Caco-2 (cell line): ENCODE data around the gene PPIP5K1. TPM values are rescaled to one million over a fixed set of nuclear protein-coding genes. Genes with fewer than 3 reads are reported as not detected.
A peak's percentile ranks its signal among the peaks of the same experiment; 100 is the strongest.
"Not testable (repeated sequence)": the region's sequence is repeated elsewhere in the genome, so short reads cannot be mapped to it uniquely, and the experiment has no call there.

Source experiments
- Bru-seq: library from RNA; stranded (reverse); fragments of 400-500 nt; gene quantifications from one replicate; lab custom pipeline; 2021; lab: Mats Ljungman, UMichigan
- BruChase-seq, 2 experiments: library from RNA; stranded (reverse); fragments of 400-500 nt; gene quantifications; one replicate each; lab custom pipeline; 2021; lab: Mats Ljungman, UMichigan
- BruUV-seq: library from RNA; stranded (reverse); fragments of 400-500 nt; replicated peaks from 2 replicates; lab custom pipeline; 2021; lab: Mats Ljungman, UMichigan
- CTCF ChIA-PET: fragments of 300-600 bp; sonication (Branson Sonifier 250); formaldehyde crosslinking; loops from one replicate; lab custom pipeline; 2022; ENCODE audit warnings: antibody characterized with exemption; lab: Charles Lee
- POLR2A ChIA-PET: fragments of 300-600 bp; sonication (Branson Sonifier 250); formaldehyde crosslinking; loops from one replicate; lab custom pipeline; 2022; ENCODE audit warnings: antibody characterized with exemption; lab: Charles Lee
- DNase-seq, 2 experiments: peaks; one replicate each; pipeline versions ENCODE4 v3.0.0 to v3.0.0-alpha.2; 2020 to 2022
- H3K27me3 ChIP-seq: replicated peaks from 2 replicates; pipeline ENCODE4 v1.6.0; 2011; ENCODE audit warnings: low read length; ENCODE audit not compliant: control insufficient read depth, insufficient read depth
- H3K36me3 ChIP-seq: 2 replicates; pipeline ENCODE4 v1.5.1; 2011; ENCODE audit warnings: low read length; ENCODE audit not compliant: control insufficient read depth, insufficient read depth
- H3K4me1 ChIP-seq: fragments of 250-450 bp; sonication (Bioruptor Pico); 2 replicates; pipeline ENCODE4 v1.5.1; 2020; ENCODE audit warnings: mild to moderate bottlenecking
- H3K4me3 ChIP-seq: 2 replicates; pipeline ENCODE4 v1.5.1; 2011; ENCODE audit warnings: low read depth, mild to moderate bottlenecking, control low read depth, low read length
- H3K9me3 ChIP-seq: fragments of 250-450 bp; sonication (Bioruptor Pico); 2 replicates; pipeline ENCODE4 v1.5.1; 2020; ENCODE audit warnings: mild to moderate bottlenecking, moderate library complexity
- H3K27ac Mint-ChIP-seq: one replicate; pipeline ENCODE4 v1.8.0; 2022; ENCODE audit warnings: mixed read lengths; ENCODE audit not compliant: unreplicated experiment
- H3K27me3 Mint-ChIP-seq: one replicate; pipeline ENCODE4 v1.8.0; 2022; ENCODE audit warnings: mixed read lengths; ENCODE audit not compliant: insufficient read depth, unreplicated experiment
- H3K36me3 Mint-ChIP-seq: one replicate; pipeline ENCODE4 v1.8.0; 2022; ENCODE audit warnings: mild to moderate bottlenecking, mixed read lengths; ENCODE audit not compliant: insufficient read depth, unreplicated experiment
- H3K4me1 Mint-ChIP-seq: one replicate; pipeline ENCODE4 v1.8.0; 2022; ENCODE audit warnings: low read depth, mixed read lengths; ENCODE audit not compliant: unreplicated experiment
- H3K4me3 Mint-ChIP-seq: one replicate; pipeline ENCODE4 v1.8.0; 2022; ENCODE audit warnings: mild to moderate bottlenecking, moderate library complexity, mixed read lengths; ENCODE audit not compliant: unreplicated experiment
- H3K9me3 Mint-ChIP-seq: one replicate; pipeline ENCODE4 v1.8.0; 2022; ENCODE audit warnings: mixed read lengths; ENCODE audit not compliant: unreplicated experiment
- intact Hi-C: fragments of 100-400 bp; cut with micrococcal nuclease; formaldehyde crosslinking; loops from one replicate; pipeline ENCODE4 v1.10.0; 2022; ENCODE audit not compliant: unreplicated experiment
- long read RNA-seq: library from polyadenylated mRNA; stranded (forward); transcript quantifications from one replicate; pipeline ENCODE4 v2.0.0, GENCODE V29; 2022
- total RNA-seq: library from RNA; stranded (reverse); gene quantifications from 2 replicates; pipeline ENCODE4 v1.2.3, GENCODE V29; 2022
- TF ChIP-seq, protein P1 (sequence below), 2 experiments: fragments of 200-600 bp in 1 of 2; IDR thresholded peaks; 1 replicate in 1 of 2; 2 replicates in 1 of 2; pipeline versions ENCODE4 v1.5.1 to v1.8.0; 2011 to 2022; ENCODE audit warnings: antibody characterized with exemption in 1 of 2, control low read depth in 1 of 2, inconsistent platforms in 1 of 2, low read depth in 1 of 2, low read length in 1 of 2, mild to moderate bottlenecking in 1 of 2, moderate library complexity in 1 of 2; ENCODE audit not compliant: insufficient read depth in 1 of 2, severe bottlenecking in 1 of 2, unreplicated experiment in 1 of 2

The PPIP5K1 gene
- total RNA-seq = 36.3 and 38.9 TPM in 2 replicates
- Bru-seq, nascent RNA = percentile 40 among the genes with signal in this experiment
- percentile 44 among the genes with signal in this experiment for BruChase-seq, experiment 1, labeled RNA remaining after a 2-hour chase
- BruChase-seq, experiment 2, labeled RNA remaining after a 6-hour chase = percentile 47 among the genes with signal in this experiment
- long read RNA-seq, partial matches to known transcripts = 1 of 5 reads
- long read RNA-seq, other reads (novel, unspliced or antisense) = 4 of 5 reads

DNA sequence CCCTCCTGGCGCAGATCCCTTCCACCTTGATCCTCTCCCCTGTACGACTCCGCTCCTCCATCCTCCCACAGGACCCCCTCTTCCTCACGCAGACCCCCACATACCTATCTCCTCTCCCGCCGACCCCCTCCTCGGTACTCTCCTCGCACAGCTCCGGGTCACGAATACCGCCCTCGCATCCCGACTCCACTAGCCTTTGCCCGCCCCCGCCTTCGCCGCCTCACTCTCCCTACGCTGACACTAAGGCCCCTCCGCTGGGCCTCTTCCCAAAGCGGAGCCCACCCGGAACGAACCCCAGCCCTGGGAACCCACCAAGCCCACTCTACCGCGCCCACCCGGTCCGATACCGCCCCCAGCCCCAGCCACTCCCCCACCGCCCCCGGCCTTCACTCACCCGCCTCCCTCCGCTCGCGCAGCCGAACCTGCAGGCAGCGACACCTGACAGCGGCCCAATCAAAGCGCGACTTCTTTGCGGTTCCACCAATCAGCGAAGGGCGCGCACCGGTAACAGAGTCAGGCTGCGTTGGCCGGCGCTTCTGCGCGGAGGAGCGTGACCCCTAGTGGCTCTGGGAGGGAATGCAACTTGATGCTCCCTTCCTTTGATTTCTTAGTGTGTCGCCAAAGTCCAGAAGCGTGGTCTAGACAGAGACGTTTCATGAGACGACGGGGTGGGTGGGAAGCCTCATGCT is at the start of gene PPIP5K1:
Gene PPIP5K1, minus strand, starts transcription at position 431 of the 689 bp plus-strand sequence. CDS start 5,704 bp downstream, outside the sequence.
- H3K36me3 Mint-ChIP-seq, H3K36me3 ChIP-seq, H3K4me1 Mint-ChIP-seq, H3K9me3 Mint-ChIP-seq, H3K4me1 ChIP-seq, H3K27ac Mint-ChIP-seq, BruUV-seq, CTCF ChIA-PET, H3K9me3 ChIP-seq, H3K27me3 ChIP-seq, POLR2A ChIA-PET, H3K4me3 Mint-ChIP-seq, DNase-seq, intact Hi-C loops, H3K27me3 Mint-ChIP-seq, H3K4me3 ChIP-seq: not testable (repeated sequence)

DNA sequence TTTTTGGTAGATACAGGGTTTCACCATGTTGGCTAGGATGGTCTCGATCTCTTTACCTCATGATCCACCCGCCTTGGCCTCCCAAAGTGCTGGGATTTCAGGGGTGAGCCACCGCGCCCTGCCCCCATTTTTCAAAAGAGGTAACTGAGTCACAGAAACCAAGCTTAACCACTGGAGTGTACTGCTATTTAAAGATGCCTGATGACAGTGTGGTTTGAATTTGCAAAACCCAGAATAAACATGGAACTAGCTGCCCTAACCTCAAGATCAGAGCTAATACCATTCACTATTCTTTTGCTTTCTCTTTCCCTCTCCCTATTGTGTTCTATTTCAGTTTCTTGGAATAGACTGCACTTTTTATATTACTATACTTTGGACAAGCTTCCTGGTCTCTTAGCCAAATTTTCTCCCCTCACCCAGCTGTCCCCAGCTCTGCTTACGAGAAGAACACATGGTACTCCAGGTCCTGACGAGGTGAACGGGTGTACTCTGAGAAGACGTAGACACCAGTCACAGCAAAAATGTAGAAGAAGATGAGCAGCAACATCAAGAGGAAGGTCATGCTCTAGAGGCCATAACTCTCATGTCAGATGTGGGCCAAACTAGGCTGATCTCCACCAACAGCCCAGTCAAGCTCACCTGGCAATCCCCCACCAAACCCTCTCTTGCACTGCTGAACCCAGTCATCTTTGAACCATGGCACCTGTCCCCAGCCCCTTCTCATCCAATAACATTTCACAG is 48.6 kb upstream of the PPIP5K1 start:
- CTCF ChIA-PET, H3K27ac Mint-ChIP-seq, H3K36me3 Mint-ChIP-seq, H3K27me3 Mint-ChIP-seq, POLR2A ChIA-PET, H3K4me1 ChIP-seq, H3K27me3 ChIP-seq, DNase-seq, H3K4me1 Mint-ChIP-seq, intact Hi-C loops, H3K9me3 ChIP-seq, H3K9me3 Mint-ChIP-seq, H3K4me3 Mint-ChIP-seq, H3K36me3 ChIP-seq, BruUV-seq, H3K4me3 ChIP-seq: not testable (repeated sequence)

DNA sequence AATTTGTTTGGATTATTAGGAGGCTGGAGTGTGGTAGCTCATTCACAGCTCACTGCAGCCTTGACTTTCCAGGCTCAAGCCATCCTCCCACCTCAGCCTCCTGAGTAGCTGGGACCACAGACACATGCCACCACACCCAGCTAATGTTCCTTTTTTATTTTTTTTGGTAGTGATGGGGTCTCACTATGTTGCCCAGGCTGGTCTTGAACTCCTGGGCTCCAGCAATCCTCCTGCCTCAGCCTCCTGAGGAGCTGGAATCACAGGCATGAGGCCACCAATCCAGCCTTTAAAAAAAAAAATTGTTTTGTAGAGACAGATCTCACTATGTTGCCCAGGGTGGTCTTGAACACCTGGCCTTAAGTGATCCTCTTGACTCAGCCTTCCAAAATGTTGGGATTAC is 36.9 kb upstream of the PPIP5K1 start:
- H3K4me1 Mint-ChIP-seq, DNase-seq, H3K4me3 Mint-ChIP-seq, H3K27me3 ChIP-seq, H3K27me3 Mint-ChIP-seq, H3K36me3 ChIP-seq, POLR2A ChIA-PET, H3K36me3 Mint-ChIP-seq, H3K9me3 ChIP-seq, CTCF ChIA-PET, H3K9me3 Mint-ChIP-seq, H3K27ac Mint-ChIP-seq, H3K4me1 ChIP-seq, intact Hi-C loops, BruUV-seq, H3K4me3 ChIP-seq: not testable (repeated sequence)

DNA sequence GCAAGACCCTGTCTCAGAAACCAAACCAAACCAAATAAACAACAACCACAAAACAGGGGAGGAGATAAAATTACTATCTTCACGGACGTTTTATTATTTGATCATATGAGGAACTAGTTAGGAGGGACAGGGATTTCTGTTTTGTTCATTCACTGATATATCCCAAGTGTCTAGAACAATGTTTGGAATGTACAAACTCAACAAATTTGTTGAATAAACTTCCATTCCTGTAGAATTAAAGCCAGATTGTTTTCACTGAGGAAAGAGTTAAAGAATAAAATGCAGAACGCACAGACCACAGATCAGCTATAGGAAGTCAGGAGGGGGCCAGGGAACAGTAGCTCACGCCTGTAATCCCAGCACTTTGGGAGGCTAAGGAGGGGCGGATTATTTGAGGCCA is 35.1 kb upstream of the PPIP5K1 start:
- H3K36me3 ChIP-seq = no peaks in the 10 kb centered on the region
- no TSS peak for BruUV-seq
- H3K27me3 ChIP-seq = no peaks in the 10 kb centered on the region
- Mint-ChIP-seq H3K27ac (no peak overlapping the region), H3K9me3 (no peaks in the 10 kb centered on the region), H3K4me3 (no peak overlapping the region), H3K4me1 (no peaks in the 10 kb centered on the region), H3K27me3 (peaks cover 5% of the 10 kb centered on the region), H3K36me3 (no peaks in the 10 kb centered on the region)
- ChIA-PET CTCF (interaction anchor here (0.6 kb wide), 1 partner anchor 118 kb away, joined by 7 read pairs; no protein-coding TSS in a partner anchor), POLR2A (no interaction called here)
- no peaks in the 10 kb centered on the region for H3K9me3 ChIP-seq
- no peak for DNase-seq
- intact Hi-C loops = no loop called here
- H3K4me1 ChIP-seq = no peaks in the 10 kb centered on the region
- TF ChIP-seq, protein P1, sequence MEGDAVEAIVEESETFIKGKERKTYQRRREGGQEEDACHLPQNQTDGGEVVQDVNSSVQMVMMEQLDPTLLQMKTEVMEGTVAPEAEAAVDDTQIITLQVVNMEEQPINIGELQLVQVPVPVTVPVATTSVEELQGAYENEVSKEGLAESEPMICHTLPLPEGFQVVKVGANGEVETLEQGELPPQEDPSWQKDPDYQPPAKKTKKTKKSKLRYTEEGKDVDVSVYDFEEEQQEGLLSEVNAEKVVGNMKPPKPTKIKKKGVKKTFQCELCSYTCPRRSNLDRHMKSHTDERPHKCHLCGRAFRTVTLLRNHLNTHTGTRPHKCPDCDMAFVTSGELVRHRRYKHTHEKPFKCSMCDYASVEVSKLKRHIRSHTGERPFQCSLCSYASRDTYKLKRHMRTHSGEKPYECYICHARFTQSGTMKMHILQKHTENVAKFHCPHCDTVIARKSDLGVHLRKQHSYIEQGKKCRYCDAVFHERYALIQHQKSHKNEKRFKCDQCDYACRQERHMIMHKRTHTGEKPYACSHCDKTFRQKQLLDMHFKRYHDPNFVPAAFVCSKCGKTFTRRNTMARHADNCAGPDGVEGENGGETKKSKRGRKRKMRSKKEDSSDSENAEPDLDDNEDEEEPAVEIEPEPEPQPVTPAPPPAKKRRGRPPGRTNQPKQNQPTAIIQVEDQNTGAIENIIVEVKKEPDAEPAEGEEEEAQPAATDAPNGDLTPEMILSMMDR (IDR thresholded peaks at IDR 0.05; ENCODE audit: insufficient read depth in 1 of 2, low read depth in 1 of 2, low read length in 1 of 2, severe bottlenecking in 1 of 2, unreplicated experiment in 1 of 2) = no peak
- no peak overlapping the region for H3K4me3 ChIP-seq

DNA sequence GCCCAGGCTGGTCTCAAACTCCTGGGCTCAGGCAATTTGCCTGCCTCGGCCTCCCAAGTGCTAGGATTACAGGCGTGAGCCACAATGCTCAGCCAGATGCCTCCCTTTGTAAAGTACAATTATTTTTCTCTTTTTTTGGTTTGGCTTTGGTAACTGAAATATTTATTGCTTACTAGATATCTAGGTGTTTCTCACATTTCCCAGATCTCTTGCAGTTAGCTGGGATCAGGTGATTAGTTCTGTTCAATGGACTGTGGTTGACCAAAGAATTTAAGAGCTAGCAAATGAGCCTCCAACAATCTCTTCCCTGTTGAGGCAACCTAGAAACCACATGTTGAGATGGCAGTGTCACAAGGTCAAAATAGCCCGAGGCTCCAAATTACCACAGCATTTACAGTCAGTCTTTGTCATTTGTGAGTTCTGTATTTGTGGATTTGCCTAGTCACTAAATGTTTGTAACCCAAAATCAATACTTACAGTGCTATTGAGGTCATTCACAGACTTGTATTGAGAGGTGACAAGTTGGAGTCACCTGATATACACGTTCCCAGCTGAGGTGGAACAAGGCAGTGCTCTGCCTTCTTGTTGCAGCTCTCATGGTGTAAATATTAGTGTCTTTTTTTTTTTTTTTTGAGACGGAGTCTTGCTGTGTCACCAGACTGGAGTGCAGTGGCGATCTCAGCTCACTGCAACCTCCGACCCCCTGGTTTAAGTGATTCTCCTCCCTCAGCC is 32.2 kb upstream of the PPIP5K1 start:
- H3K4me3 Mint-ChIP-seq, CTCF ChIA-PET, H3K27me3 Mint-ChIP-seq, POLR2A ChIA-PET, DNase-seq, H3K27me3 ChIP-seq, H3K9me3 Mint-ChIP-seq, intact Hi-C loops, H3K27ac Mint-ChIP-seq, H3K36me3 ChIP-seq, H3K36me3 Mint-ChIP-seq, H3K4me3 ChIP-seq, H3K4me1 Mint-ChIP-seq, H3K4me1 ChIP-seq, BruUV-seq, H3K9me3 ChIP-seq: not testable (repeated sequence)
